K562 (cell line): Measurements from ENCODE around the gene WDR55. TPM values are rescaled to one million over a fixed set of nuclear protein-coding genes. Genes with fewer than 3 reads are reported as not detected.
A peak's percentile ranks its signal among the peaks of the same experiment; 100 is the strongest.

Experiments used
- CREB5 ChIP-seq: fragments of 250-450 bp; sonication (Bioruptor Pico); IDR thresholded peaks from 2 replicates; pipeline ENCODE4 v1.5.0; 2020; ENCODE audit warnings: mild to moderate bottlenecking
- E4F1 ChIP-seq: fragments of 250-450 bp; sonication (Bioruptor Pico); IDR thresholded peaks from 2 replicates; pipeline ENCODE4 v1.5.0; 2021; ENCODE audit warnings: mild to moderate bottlenecking, borderline replicate concordance
- FOSL1 ChIP-seq: fragments of 200-800 bp; sonication (Bioruptor generic); conservative IDR thresholded peaks from 2 replicates; pipeline ENCODE4 v1.6.1; 2016; ENCODE audit warnings: missing genetic modification characterization, missing compliant biosample characterization
- FOXK2 ChIP-seq, 2 experiments: fragments of 450-650 bp; IDR thresholded peaks in 1 of 2; conservative IDR thresholded peaks in 1 of 2; 2 replicates each; pipeline ENCODE4 v1.6.1; 2016; ENCODE audit warnings: low read depth in 2 of 2, mild to moderate bottlenecking in 1 of 2
- MBD2 ChIP-seq: sonication (generic); IDR thresholded peaks from 2 replicates; pipeline ENCODE4 v1.6.1; 2016; ENCODE audit warnings: low read depth, borderline replicate concordance
- MEIS2 ChIP-seq: fragments of 450-650 bp; IDR thresholded peaks from 2 replicates; pipeline ENCODE4 v1.6.1; 2014; ENCODE audit warnings: mild to moderate bottlenecking; ENCODE audit not compliant: partially characterized antibody
- MTA3 ChIP-seq: fragments of 450-650 bp; formaldehyde crosslinking; IDR thresholded peaks from 2 replicates; pipeline ENCODE4 v1.6.1; 2017; ENCODE audit warnings: mild to moderate bottlenecking, borderline replicate concordance
- RBM25 ChIP-seq: fragments of 200-400 bp; formaldehyde crosslinking; IDR thresholded peaks from 2 replicates; pipeline ENCODE4 v1.6.1; 2018; ENCODE audit warnings: low read length, low read depth, moderate library complexity; ENCODE audit not compliant: severe bottlenecking
- SIN3A ChIP-seq, 2 experiments: fragments of 150-350 bp in 1 of 2; IDR thresholded peaks; 2 replicates each; pipeline ENCODE4 v1.6.1; 2011 to 2016; ENCODE audit warnings: borderline replicate concordance in 2 of 2, low read depth in 2 of 2, low read length in 2 of 2, mild to moderate bottlenecking in 2 of 2, moderate library complexity in 2 of 2; ENCODE audit not compliant: control insufficient read depth in 1 of 2
- SP1 ChIP-seq: sonication (generic); formaldehyde crosslinking; IDR thresholded peaks from 2 replicates; pipeline ENCODE4 v1.8.1; 2022; ENCODE audit warnings: mild to moderate bottlenecking, missing genetic modification reagents
- TBL1XR1 ChIP-seq, 2 experiments: IDR thresholded peaks; 2 replicates each; pipeline ENCODE4 v1.6.1; 2012; ENCODE audit warnings: improper control_type of control experiment in 2 of 2, low read length in 2 of 2, mild to moderate bottlenecking in 1 of 2
- TEAD1 ChIP-seq, 2 experiments: fragments of 450-650 bp in 1 of 2; sonication (generic) in 1 of 2; formaldehyde crosslinking; IDR thresholded peaks; 2 replicates each; pipeline versions ENCODE4 v1.4.0 to v1.8.0; 2020 to 2022; ENCODE audit warnings: mild to moderate bottlenecking in 2 of 2, missing genetic modification reagents in 1 of 2
- THRA ChIP-seq: fragments of 450-650 bp; IDR thresholded peaks from 2 replicates; pipeline ENCODE4 v1.6.1; 2017; ENCODE audit warnings: mild to moderate bottlenecking, moderate library complexity
- VEZF1 ChIP-seq: fragments of 200-800 bp; sonication (Bioruptor generic); IDR thresholded peaks from 2 replicates; pipeline ENCODE4 v1.6.1; 2017; ENCODE audit warnings: missing genetic modification characterization, missing compliant biosample characterization
- polyA plus RNA-seq, 8 experiments: library from polyadenylated mRNA; depleted of rRNA in 4 of 8; stranded (reverse) in 5 of 8; unstranded in 3 of 8; fragments of >200 nt; fragmentation: Nextera tagmentation in 2 of 8; fragmentation: Illumina TruSeq in 1 of 8; extraction: Ambion mirVana in 2 of 8; extraction: Trizol in 1 of 8; gene quantifications; 2 replicates each; pipeline versions ENCODE4 v1.2.1 to v1.2.3, GENCODE V29; 2011 to 2014; ENCODE audit warnings: inconsistent platforms in 1 of 8, missing spikeins in 1 of 8
- total RNA-seq, 7 experiments: library from RNA; depleted of rRNA in 6 of 7; stranded (reverse); fragments of >200 nt in 6 of 7; fragmentation: Illumina TruSeq in 2 of 7; extraction: Trizol in 2 of 7; gene quantifications; 2 replicates each; pipeline versions ENCODE4 v1.2.1 to v1.2.3, GENCODE V29; 2011 to 2021; ENCODE audit warnings: low replicate concordance in 1 of 7

Gene WDR55
- total and polyA plus RNA-seq, 9 of the 15 experiments (the other 6 are each of a cell fraction or from before 2014, with no cell fraction given) = 5.2 to 45.0 (median 29.3) TPM

GRCh38 chr5:140700177-140701144 is 35.8 kb downstream of the WDR55 start, which contains the start of gene ZMAT2 (continued):
- TF ChIP-seq THRA (no peak), TEAD1 (CRISPR knock-in tag; IDR thresholded peaks at IDR 0.05) (0 out of 4 replicates have a peak, but pooled peaks of 1 of the 2 experiments have one; percentile 59), E4F1 (CRISPR knock-in tag) (peak; percentile 99), SIN3A (IDR thresholded peaks at IDR 0.05; ENCODE audit: borderline replicate concordance in 2 of 2, control insufficient read depth in 1 of 2, low read depth in 2 of 2, low read length in 2 of 2) (peak; percentile 70 to 74; a peak in 2 of 4 replicates), MEIS2 (peak; percentile 54), RBM25 (peak; percentile 15), MTA3 (no peak), TBL1XR1 (IDR thresholded peaks at IDR 0.05; ENCODE audit: low read length in 2 of 2) (0 out of 4 replicates have a peak, but pooled peaks of 1 of the 2 experiments have one; percentile 21), VEZF1 (CRISPR knock-in tag) (peak; percentile 31; the same call in 1 of the 2 replicates), SP1 (peak; percentile 79), MBD2 (peak; percentile 97), FOXK2 (conservative IDR thresholded peaks at IDR 0.05 in 1 of 2, IDR thresholded peaks at IDR 0.05 in 1 of 2; ENCODE audit: low read depth in 2 of 2) (peak; percentile 94 to 96), FOSL1 (tag) (0 out of 2 replicates have a peak, but pooled peaks have one; percentile 22), CREB5 (CRISPR knock-in tag) (no peak)
